ENCODE data around the gene ZFAND2A. TPM values are rescaled to one million over a fixed set of nuclear protein-coding genes. Genes with fewer than 3 reads are reported as not detected.
"Not testable (repeated sequence)": the region's sequence is repeated elsewhere in the genome, so short reads cannot be mapped to it uniquely, and the experiment has no call there.

ZFAND2A gene
- total RNA-seq, 1 experiment from 2014 or later, result 19.1 TPM

GRCh38 chr7:1147873-1148272 lies 12.1 kb downstream of the ZFAND2A start:
- RAD21 ChIA-PET (ENCODE audit: low non-redundant PET in 1 of 2, low total read pairs in 2 of 2, uncharacterized antibody in 2 of 2, unreplicated experiment in 2 of 2); H3K9ac ChIP-seq (ENCODE audit: low read length); intact Hi-C loops (cut with micrococcal nuclease); H3K27ac ChIP-seq (ENCODE audit: low read depth, low read length); BruUV-seq (replicated peaks); H3K27me3 ChIP-seq (ENCODE audit: insufficient read depth, low read length); H3K9me3 ChIP-seq (ENCODE audit: control insufficient read depth in 1 of 2, insufficient read depth in 1 of 2, low read depth in 1 of 2, low read length in 2 of 2); ATAC-seq; POLR2A ChIA-PET; H2AFZ ChIP-seq (ENCODE audit: low read depth, low read length, poor library complexity, severe bottlenecking); H3K4me2 ChIP-seq (ENCODE audit: low read length); H3K4me1 ChIP-seq (ENCODE audit: control insufficient read depth in 1 of 2, insufficient read depth in 2 of 2, low read length in 2 of 2); H4K20me1 ChIP-seq (ENCODE audit: insufficient read depth); H3K4me3 ChIP-seq (replicated peaks in 1 of 2; ENCODE audit: low read depth in 1 of 2, low read length in 2 of 2); H3K9me2 ChIP-seq (ENCODE audit: insufficient read depth); CTCF ChIA-PET; DNase-seq (ENCODE audit: low read depth, low spot score); H3K79me2 ChIP-seq (ENCODE audit: insufficient read depth, low read length): not testable (repeated sequence)
- H3K36me3 ChIP-seq (ENCODE audit: control insufficient read depth in 1 of 2, insufficient read depth in 2 of 2, low read length in 2 of 2), result peaks cover 6 to 12% of the 10 kb centered on the region in 2 experiments; a peak in 3 of 4 replicates

- CTCF ChIA-PET, result no interaction called here
- H2AFZ ChIP-seq (ENCODE audit: low read depth, low read length, poor library complexity, severe bottlenecking), result no peak overlapping the region
- no peak overlapping the region for H3K4me2 ChIP-seq (ENCODE audit: low read length)
- no peak for DNase-seq (ENCODE audit: low read depth, low spot score)
- POLR2A ChIA-PET, result no interaction called here
- no peak for ATAC-seq
- H3K4me1 ChIP-seq (ENCODE audit: control insufficient read depth in 1 of 2, insufficient read depth in 2 of 2, low read length in 2 of 2), result peaks cover 0 to 2% of the 10 kb centered on the region in 2 experiments; a peak in 1 of 4 replicates
- no peaks in the 10 kb centered on the region for H3K36me3 ChIP-seq (ENCODE audit: control insufficient read depth in 1 of 2, insufficient read depth in 2 of 2, low read length in 2 of 2)
- no peaks in the 10 kb centered on the region for H3K9me3 ChIP-seq (ENCODE audit: control insufficient read depth in 1 of 2, insufficient read depth in 1 of 2, low read depth in 1 of 2, low read length in 2 of 2)
- intact Hi-C loops (cut with micrococcal nuclease), result no loop called here
- no peaks in the 10 kb centered on the region for H3K9me2 ChIP-seq (ENCODE audit: insufficient read depth)
- TF ChIP-seq CTCF (IDR thresholded peaks at IDR 0.05 in 2 of 3, conservative IDR thresholded peaks at IDR 0.05 in 1 of 3; ENCODE audit: borderline replicate concordance in 1 of 3, insufficient read depth in 1 of 3, low read depth in 2 of 3, low read length in 2 of 3) (0 out of 6 replicates have a peak, but pooled peaks of 1 of the 3 experiments have one; percentile 13), EZH2phosphoT487 (IDR thresholded peaks at IDR 0.05; ENCODE audit: borderline replicate concordance) (no peak), POLR2AphosphoS5 (IDR thresholded peaks at IDR 0.05; ENCODE audit: low read depth, low read length) (no peak), RAD21 (IDR thresholded peaks at IDR 0.05; ENCODE audit: low read depth) (peak; percentile 46)
- H3K27ac ChIP-seq (ENCODE audit: low read depth, low read length), result no peak overlapping the region
- RAD21 ChIA-PET (ENCODE audit: low non-redundant PET in 1 of 2, low total read pairs in 2 of 2, uncharacterized antibody in 2 of 2, unreplicated experiment in 2 of 2), result no interaction called here
- H3K4me3 ChIP-seq (replicated peaks in 1 of 2; ENCODE audit: low read depth in 1 of 2, low read length in 2 of 2), result no peak overlapping the region
- no peaks in the 10 kb centered on the region for H3K27me3 ChIP-seq (ENCODE audit: insufficient read depth, low read length)
- no peaks in the 10 kb centered on the region for H4K20me1 ChIP-seq (ENCODE audit: insufficient read depth)
- no peaks in the 10 kb centered on the region for H3K79me2 ChIP-seq (ENCODE audit: insufficient read depth, low read length)
- BruUV-seq (replicated peaks), result no TSS peak
- H3K9ac ChIP-seq (ENCODE audit: low read length), result no peak overlapping the region
Observed at GRCh38 chr7:1144269-1144771, 15.7 kb downstream of the ZFAND2A start.

GRCh38 chr7:1143031-1143430 lies 17.0 kb downstream of the ZFAND2A start:
- POLR2A ChIA-PET; H3K4me2 ChIP-seq (ENCODE audit: low read length); intact Hi-C loops (cut with micrococcal nuclease); DNase-seq (ENCODE audit: low read depth, low spot score); H3K79me2 ChIP-seq (ENCODE audit: insufficient read depth, low read length); RAD21 ChIA-PET (ENCODE audit: low non-redundant PET in 1 of 2, low total read pairs in 2 of 2, uncharacterized antibody in 2 of 2, unreplicated experiment in 2 of 2); H3K9me3 ChIP-seq (ENCODE audit: control insufficient read depth in 1 of 2, insufficient read depth in 1 of 2, low read depth in 1 of 2, low read length in 2 of 2); ATAC-seq; H2AFZ ChIP-seq (ENCODE audit: low read depth, low read length, poor library complexity, severe bottlenecking); H3K4me3 ChIP-seq (replicated peaks in 1 of 2; ENCODE audit: low read depth in 1 of 2, low read length in 2 of 2); H3K9me2 ChIP-seq (ENCODE audit: insufficient read depth); H3K36me3 ChIP-seq (ENCODE audit: control insufficient read depth in 1 of 2, insufficient read depth in 2 of 2, low read length in 2 of 2); H3K27me3 ChIP-seq (ENCODE audit: insufficient read depth, low read length); H4K20me1 ChIP-seq (ENCODE audit: insufficient read depth); H3K27ac ChIP-seq (ENCODE audit: low read depth, low read length); BruUV-seq (replicated peaks); H3K9ac ChIP-seq (ENCODE audit: low read length): not testable (repeated sequence)
- CTCF ChIA-PET, result interaction anchor here (1.6 kb wide), 1 partner anchor 150 kb away, joined by 4 read pairs; no protein-coding TSS in a partner anchor
- peaks cover 0 to 11% of the 10 kb centered on the region in 2 experiments; a peak in 2 of 4 replicates for H3K4me1 ChIP-seq (ENCODE audit: control insufficient read depth in 1 of 2, insufficient read depth in 2 of 2, low read length in 2 of 2)

Data from HCT116 (cell line).